BJ (cell line): ENCODE measurements around the gene NPEPL1. TPM values are rescaled to one million over a fixed set of nuclear protein-coding genes. Genes with fewer than 3 reads are reported as not detected.

ENCODE experiments used
- CTCF ChIA-PET: fragments of 350-600 bp; formaldehyde crosslinking; extraction: SDS; loops from one replicate; lab custom pipeline; 2021; ENCODE audit warnings: antibody characterized with exemption, inconsistent platforms; lab: Yijun Ruan, JAX
- POLR2A ChIA-PET: fragments of 300-600 bp; sonication (Branson Sonifier 250); formaldehyde crosslinking; extraction: SDS; loops from one replicate; lab custom pipeline; 2021; ENCODE audit warnings: antibody characterized with exemption; lab: Charles Lee
- DNase-seq: peaks from one replicate; pipeline ENCODE4 v3.0.0-alpha.2; 2011; ENCODE audit warnings: low read depth
- H3K27me3 ChIP-seq: 2 replicates; pipeline ENCODE4 v1.6.0; 2011; ENCODE audit warnings: low read length; ENCODE audit not compliant: control insufficient read depth, insufficient read depth
- H3K36me3 ChIP-seq: 2 replicates; pipeline ENCODE4 v1.5.1; 2011; ENCODE audit warnings: low read length; ENCODE audit not compliant: control insufficient read depth, insufficient read depth
- H3K4me3 ChIP-seq: 2 replicates; pipeline ENCODE4 v1.5.1; 2011; ENCODE audit warnings: low read depth, mild to moderate bottlenecking, control low read depth, low read length
- polyA plus RNA-seq: library from polyadenylated mRNA; depleted of rRNA; stranded (reverse); fragments of >200 nt; gene quantifications from 2 replicates; pipeline ENCODE4 v1.2.3, GENCODE V29; 2011
- TF ChIP-seq, protein P1 (sequence below): IDR thresholded peaks from 2 replicates; pipeline ENCODE4 v1.5.1; 2011; ENCODE audit warnings: low read depth, mild to moderate bottlenecking, control low read depth, inconsistent platforms, low read length, moderate library complexity; ENCODE audit not compliant: insufficient read depth

The NPEPL1 gene
- polyA plus RNA-seq, 1 experiment: 8.2 TPM

DNA sequence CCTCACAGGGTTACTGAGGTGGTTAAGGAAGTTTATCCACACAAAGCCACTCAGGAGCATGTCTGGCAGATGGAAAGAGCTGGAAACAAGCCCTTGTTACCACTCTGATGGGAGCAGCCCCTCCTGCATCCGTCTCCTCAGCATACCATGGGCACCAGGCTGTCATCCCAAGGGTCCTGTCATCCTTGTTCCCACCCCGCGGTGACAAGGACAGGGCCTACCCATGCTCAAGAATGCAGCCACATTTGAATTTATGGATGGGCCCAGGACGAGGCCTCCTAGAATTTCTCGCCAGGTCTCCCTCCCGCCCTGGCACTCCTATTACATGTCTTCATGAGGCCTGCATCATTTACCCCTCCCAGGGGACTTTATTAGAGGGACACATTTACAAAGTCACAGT, 60.0 kb downstream of the NPEPL1 start:
- TF ChIP-seq, protein P1, sequence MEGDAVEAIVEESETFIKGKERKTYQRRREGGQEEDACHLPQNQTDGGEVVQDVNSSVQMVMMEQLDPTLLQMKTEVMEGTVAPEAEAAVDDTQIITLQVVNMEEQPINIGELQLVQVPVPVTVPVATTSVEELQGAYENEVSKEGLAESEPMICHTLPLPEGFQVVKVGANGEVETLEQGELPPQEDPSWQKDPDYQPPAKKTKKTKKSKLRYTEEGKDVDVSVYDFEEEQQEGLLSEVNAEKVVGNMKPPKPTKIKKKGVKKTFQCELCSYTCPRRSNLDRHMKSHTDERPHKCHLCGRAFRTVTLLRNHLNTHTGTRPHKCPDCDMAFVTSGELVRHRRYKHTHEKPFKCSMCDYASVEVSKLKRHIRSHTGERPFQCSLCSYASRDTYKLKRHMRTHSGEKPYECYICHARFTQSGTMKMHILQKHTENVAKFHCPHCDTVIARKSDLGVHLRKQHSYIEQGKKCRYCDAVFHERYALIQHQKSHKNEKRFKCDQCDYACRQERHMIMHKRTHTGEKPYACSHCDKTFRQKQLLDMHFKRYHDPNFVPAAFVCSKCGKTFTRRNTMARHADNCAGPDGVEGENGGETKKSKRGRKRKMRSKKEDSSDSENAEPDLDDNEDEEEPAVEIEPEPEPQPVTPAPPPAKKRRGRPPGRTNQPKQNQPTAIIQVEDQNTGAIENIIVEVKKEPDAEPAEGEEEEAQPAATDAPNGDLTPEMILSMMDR: no peak
- ChIA-PET CTCF (interaction anchor here (0.6 kb wide), 1 partner anchor 55 kb away, joined by 3 read pairs; no protein-coding TSS in a partner anchor), POLR2A (no interaction called here)
- no peaks in the 10 kb centered on the region for H3K36me3 ChIP-seq
- no peak overlapping the region for H3K4me3 ChIP-seq
- DNase-seq: no peak
- peaks cover 16% of the 10 kb centered on the region for H3K27me3 ChIP-seq

DNA sequence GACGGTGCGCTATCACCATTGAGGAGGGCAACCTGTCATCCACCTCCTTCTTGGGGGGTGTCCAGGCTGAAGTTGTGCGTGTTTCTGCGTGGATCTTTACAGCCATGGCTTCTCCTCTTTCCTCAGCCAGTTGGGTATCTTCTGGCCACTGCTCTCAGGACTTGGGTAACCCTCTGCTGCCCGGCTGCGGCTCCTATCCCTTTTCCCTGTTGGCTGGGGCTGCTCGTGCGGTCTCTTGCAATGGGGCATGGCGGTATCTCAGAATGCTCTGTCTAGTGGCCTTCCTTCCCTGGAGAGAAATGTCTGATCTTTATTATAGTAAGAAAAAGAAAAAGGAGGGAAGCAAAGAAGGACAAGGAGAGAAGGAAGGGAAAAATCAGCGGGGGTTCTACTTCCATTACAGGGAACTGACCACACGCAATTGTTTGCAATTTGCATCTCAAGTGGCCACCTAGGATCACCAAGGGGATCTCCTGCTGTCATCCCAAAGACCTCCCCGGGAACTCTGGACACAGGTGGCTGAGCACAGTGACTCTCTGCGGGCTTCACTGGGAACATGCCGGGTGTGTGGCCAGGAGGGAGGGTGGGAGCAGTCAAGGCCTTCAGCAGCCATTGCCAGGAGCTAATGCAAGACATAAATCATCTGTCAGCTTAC, 60.8 kb downstream of the NPEPL1 start:
- Histone ChIP-seq H3K36me3 (no peaks in the 10 kb centered on the region), H3K27me3 (peaks cover 16% of the 10 kb centered on the region), H3K4me3 (no peak overlapping the region)
- ChIA-PET POLR2A (no interaction called here), CTCF (no interaction called here)
- DNase-seq: no peak
- TF ChIP-seq, protein P1: no peak

DNA sequence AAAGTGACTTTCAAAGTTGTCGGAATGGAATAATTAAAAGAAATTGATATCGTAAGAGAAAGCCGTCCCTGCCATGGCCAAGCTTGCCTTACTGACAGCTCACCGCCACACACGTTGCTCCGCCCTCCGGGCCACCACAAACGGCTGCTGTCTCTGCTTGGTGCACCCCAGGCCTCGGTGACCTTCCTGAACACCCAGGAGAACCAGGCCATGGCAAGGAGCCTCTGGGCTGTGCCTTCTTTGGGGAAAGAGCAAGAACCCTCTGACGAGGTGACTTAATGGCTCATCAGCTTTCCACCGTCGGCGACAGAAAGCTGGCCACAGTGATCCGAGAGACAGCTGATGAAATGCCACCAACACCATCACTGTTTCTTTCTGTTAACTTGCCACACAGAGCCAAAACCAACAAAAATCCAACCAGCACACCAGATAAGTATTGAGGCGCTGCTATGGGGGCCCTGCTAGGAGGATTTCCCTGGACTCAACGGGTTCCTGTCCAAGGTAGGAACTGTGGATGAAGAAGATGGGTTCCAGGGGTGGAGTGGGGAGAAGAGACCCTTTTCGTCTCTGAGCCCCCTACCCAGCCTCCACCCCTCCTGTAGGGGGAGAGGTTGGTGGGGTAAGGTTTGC, 61.4 kb downstream of the NPEPL1 start:
- H3K4me3 ChIP-seq: no peak overlapping the region
- H3K36me3 ChIP-seq: no peaks in the 10 kb centered on the region
- DNase-seq: no peak
- POLR2A ChIA-PET: no interaction called here
- TF ChIP-seq, protein P1: no peak
- CTCF ChIA-PET: no interaction called here
- peaks cover 16% of the 10 kb centered on the region for H3K27me3 ChIP-seq

DNA sequence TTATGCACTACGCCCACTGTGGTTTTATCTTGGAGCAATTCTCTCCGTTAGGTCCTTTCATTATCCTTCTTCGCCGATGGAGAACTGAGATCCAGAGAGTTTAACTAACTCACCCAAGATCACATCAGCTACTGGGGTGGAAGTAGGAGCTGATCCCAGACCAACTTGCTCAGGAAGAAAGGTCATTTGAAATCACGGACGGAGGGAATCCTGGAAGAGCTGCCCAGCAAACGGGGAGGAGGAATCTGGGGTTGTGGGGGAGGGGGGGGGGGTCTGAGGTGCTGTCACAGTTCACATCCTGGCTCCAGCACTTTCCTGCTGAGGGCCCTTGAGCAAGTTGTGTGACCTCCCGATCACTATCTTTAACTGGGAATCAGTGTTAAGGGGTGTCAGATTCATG, 62.0 kb downstream of the NPEPL1 start:
- DNase-seq: no peak
- ChIA-PET CTCF (interaction anchor here (0.6 kb wide), 1 partner anchor 415 kb away, joined by 4 read pairs; no protein-coding TSS in a partner anchor), POLR2A (no interaction called here)
- no peak overlapping the region for H3K4me3 ChIP-seq
- no peaks in the 10 kb centered on the region for H3K36me3 ChIP-seq
- TF ChIP-seq, protein P1: no peak
- H3K27me3 ChIP-seq: peaks cover 14% of the 10 kb centered on the region

DNA sequence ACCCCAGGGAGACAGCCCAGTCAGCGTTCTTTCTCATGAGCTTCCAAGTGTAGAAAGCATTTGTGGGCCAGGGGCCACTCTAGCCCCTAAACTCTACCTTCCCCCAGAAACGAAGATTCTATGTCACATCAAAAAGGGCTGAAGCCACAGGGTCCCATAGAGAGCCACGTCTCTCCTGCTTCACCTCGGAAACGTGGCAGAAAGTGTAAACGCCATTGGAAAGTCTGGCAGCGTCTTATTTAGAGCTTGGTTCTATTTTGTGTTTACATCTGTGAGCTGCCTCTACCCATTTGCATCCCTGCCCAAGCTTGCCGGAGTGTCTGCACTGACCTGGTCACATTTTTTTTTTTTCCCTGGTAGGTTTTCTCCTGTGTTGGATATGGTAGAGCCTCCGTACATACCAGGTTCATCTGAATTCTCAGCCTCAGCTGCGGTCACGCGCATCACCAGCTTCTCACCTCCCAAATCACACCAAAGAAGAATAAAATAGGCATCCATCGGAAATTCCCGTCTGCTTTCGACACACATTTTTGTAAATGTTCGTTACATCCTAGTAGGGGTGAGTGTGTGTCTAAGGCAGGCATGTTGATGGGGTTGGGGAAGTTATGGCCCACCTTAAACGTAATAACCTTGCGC, 62.6 kb downstream of the NPEPL1 start:
- TF ChIP-seq, protein P1: no peak
- CTCF ChIA-PET: interaction anchor here (0.6 kb wide), 1 partner anchor 415 kb away, joined by 4 read pairs; no protein-coding TSS in a partner anchor
- Histone ChIP-seq H3K4me3 (no peak overlapping the region), H3K27me3 (peaks cover 14% of the 10 kb centered on the region), H3K36me3 (no peaks in the 10 kb centered on the region)
- POLR2A ChIA-PET: no interaction called here
- DNase-seq: no peak
